Activated CD4-positive, CD25-positive, alpha-beta regulatory T cell (primary cell): Measurements from ENCODE around the gene CDC42SE2.

Source experiments
- DNase-seq, 4 experiments: peaks; one replicate each; lab custom pipeline; 2025; lab: John Stamatoyannopoulos, UW

The CDC42SE2 gene

DNA sequence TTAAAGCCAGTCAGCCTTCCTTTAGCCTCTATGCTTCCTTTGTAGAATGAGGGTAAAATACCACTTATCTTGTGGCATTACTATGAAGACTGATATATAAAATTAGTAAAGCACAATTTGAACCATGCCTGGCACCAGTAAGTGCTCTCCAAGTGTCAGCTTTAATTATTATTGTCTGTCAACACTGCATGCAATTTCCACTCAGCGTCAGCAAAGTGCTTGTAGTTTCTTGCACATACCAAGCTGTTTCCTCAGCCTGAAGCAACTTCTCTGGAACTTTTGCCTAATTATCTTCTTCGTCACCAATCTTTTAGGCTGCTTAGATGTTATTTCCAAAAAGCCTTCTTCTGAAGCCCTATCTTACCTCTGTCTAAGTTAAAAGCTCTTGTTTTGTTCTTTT is 177.3 kb downstream of the CDC42SE2 start:
- DNase-seq = no peak
